KMS-11 (cell line): ENCODE results near the gene TMEM244.
"Not testable (repeated sequence)": the region's sequence is repeated elsewhere in the genome, so short reads cannot be mapped to it uniquely, and the experiment has no call there.

ENCODE experiments used
- H2AFZ ChIP-seq: fragments of 200-600 bp; sonication (generic); 2 replicates; pipeline ENCODE4 v1.6.1; 2016; ENCODE audit warnings: antibody characterized with exemption, mixed run types, low read depth
- H3K27ac ChIP-seq: fragments of 200-600 bp; sonication (generic); 2 replicates; pipeline ENCODE4 v1.6.1; 2016; ENCODE audit warnings: mild to moderate bottlenecking, mixed run types
- H3K27me3 ChIP-seq: fragments of 200-600 bp; sonication (generic); 2 replicates; pipeline ENCODE4 v1.6.1; 2017; ENCODE audit warnings: mild to moderate bottlenecking, low read depth, mixed run types, moderate library complexity; ENCODE audit not compliant: insufficient read depth
- H3K36me3 ChIP-seq: fragments of 200-600 bp; sonication (generic); 2 replicates; pipeline ENCODE4 v1.6.1; 2017; ENCODE audit warnings: mild to moderate bottlenecking, mixed run types; ENCODE audit not compliant: insufficient read depth
- H3K4me1 ChIP-seq: fragments of 200-600 bp; sonication (generic); 2 replicates; pipeline ENCODE4 v1.6.1; 2016; ENCODE audit warnings: mild to moderate bottlenecking, low read depth, mixed run types; ENCODE audit not compliant: poor library complexity, severe bottlenecking
- H3K4me2 ChIP-seq: fragments of 200-600 bp; sonication (generic); 2 replicates; pipeline ENCODE4 v1.7.0; 2016; ENCODE audit warnings: mild to moderate bottlenecking, mixed run types
- H3K4me3 ChIP-seq: fragments of 200-600 bp; sonication (generic); IDR thresholded peaks from 2 replicates; pipeline ENCODE4 v1.6.1; 2017; ENCODE audit warnings: low read depth, low read length, mixed read lengths; ENCODE audit not compliant: insufficient read depth
- H3K79me2 ChIP-seq: fragments of 200-600 bp; sonication (generic); 2 replicates; pipeline ENCODE4 v1.6.1; 2016; ENCODE audit warnings: low read depth, mixed run types; ENCODE audit not compliant: insufficient read depth
- H3K9ac ChIP-seq: fragments of 200-600 bp; sonication (generic); 2 replicates; pipeline ENCODE4 v1.6.1; 2016; ENCODE audit warnings: mild to moderate bottlenecking, mixed run types
- H4K20me1 ChIP-seq: fragments of 200-600 bp; sonication (generic); 2 replicates; pipeline ENCODE4 v1.6.1; 2016; ENCODE audit warnings: mild to moderate bottlenecking, mixed run types; ENCODE audit not compliant: insufficient read depth
- CTCF ChIP-seq: fragments of 200-600 bp; sonication (generic); conservative IDR thresholded peaks from 2 replicates; pipeline ENCODE4 v1.6.1; 2017; ENCODE audit warnings: low read depth, mild to moderate bottlenecking, antibody characterized with exemption, low read length, moderate library complexity, mixed read lengths

The TMEM244 gene

GRCh38 chr6:129843573-129843972 lies 17.5 kb downstream of the TMEM244 start:
- Histone ChIP-seq H3K4me3 (no peak overlapping the region), H3K79me2 (no peaks in the 10 kb centered on the region), H2AFZ (no peak overlapping the region)

GRCh38 chr6:129842881-129843409 lies 18.2 kb downstream of the TMEM244 start:
- Histone ChIP-seq H3K4me2 (no peak overlapping the region), H4K20me1 (no peaks in the 10 kb centered on the region), H3K27me3 (no peaks in the 10 kb centered on the region), H3K27ac (no peak overlapping the region), H3K9ac (no peak overlapping the region), H3K79me2 (no peaks in the 10 kb centered on the region), H3K4me1 (no peaks in the 10 kb centered on the region), H2AFZ (no peak overlapping the region), H3K4me3 (no peak overlapping the region), H3K36me3 (no peaks in the 10 kb centered on the region)
- TF ChIP-seq CTCF = no peak

More at GRCh38 chr6:129843573-129843972, 17.5 kb downstream of the TMEM244 start:
- Histone ChIP-seq H3K27ac (no peak overlapping the region), H3K27me3 (no peaks in the 10 kb centered on the region), H3K4me1 (no peaks in the 10 kb centered on the region), H3K36me3 (no peaks in the 10 kb centered on the region), H4K20me1 (no peaks in the 10 kb centered on the region), H3K4me2 (no peak overlapping the region), H3K9ac (no peak overlapping the region)
- TF ChIP-seq CTCF = no peak

- no peak for TF ChIP-seq CTCF
- Histone ChIP-seq H3K4me2 (no peak overlapping the region), H3K27me3 (no peaks in the 10 kb centered on the region), H3K4me1 (no peaks in the 10 kb centered on the region), H3K27ac (no peak overlapping the region), H2AFZ (no peak overlapping the region), H4K20me1 (no peaks in the 10 kb centered on the region), H3K79me2 (no peaks in the 10 kb centered on the region), H3K4me3 (no peak overlapping the region), H3K9ac (no peak overlapping the region), H3K36me3 (no peaks in the 10 kb centered on the region)
These were observed 19.0 kb downstream of the TMEM244 start for GRCh38 chr6:129842137-129842536.

GRCh38 chr6:129839562-129839961 lies 21.6 kb downstream of the TMEM244 start:
- H3K27ac ChIP-seq, H3K4me2 ChIP-seq, H4K20me1 ChIP-seq, H3K36me3 ChIP-seq, H3K27me3 ChIP-seq, H3K4me1 ChIP-seq, H3K9ac ChIP-seq, H3K79me2 ChIP-seq, H2AFZ ChIP-seq, H3K4me3 ChIP-seq: not testable (repeated sequence)

GRCh38 chr6:129835691-129836090 lies 25.4 kb downstream of the TMEM244 start:
- no peak overlapping the region for H3K4me3 ChIP-seq
- no peaks in the 10 kb centered on the region for H4K20me1 ChIP-seq
- H3K79me2 ChIP-seq = no peaks in the 10 kb centered on the region
- TF ChIP-seq CTCF = no peak
- no peak overlapping the region for H3K27ac ChIP-seq
- H3K4me1 ChIP-seq = no peaks in the 10 kb centered on the region
- no peaks in the 10 kb centered on the region for H3K27me3 ChIP-seq
- no peak overlapping the region for H3K4me2 ChIP-seq
- no peak overlapping the region for H2AFZ ChIP-seq
- no peak overlapping the region for H3K9ac ChIP-seq
- H3K36me3 ChIP-seq = no peaks in the 10 kb centered on the region
